ENCODE results near the gene LPP.

The LPP gene

DNA sequence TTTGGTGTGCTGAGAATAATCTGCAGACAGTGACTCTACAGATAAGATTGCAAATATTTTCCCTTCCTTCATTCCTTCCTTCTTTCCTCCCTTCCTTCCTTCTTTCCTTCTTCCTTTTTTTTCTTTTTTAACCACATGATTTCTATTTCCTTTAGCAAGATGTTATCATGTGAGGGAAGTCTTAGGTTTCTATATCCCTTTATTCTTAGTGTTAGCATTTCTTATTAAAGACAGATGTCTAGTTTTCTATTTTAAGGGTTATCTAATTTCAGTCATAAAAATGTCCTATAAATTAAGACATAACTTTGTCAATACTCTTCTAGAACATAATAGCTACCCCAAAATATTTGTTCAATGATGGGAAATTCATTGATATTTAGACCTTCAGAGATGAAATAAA, 470.9 kb downstream of the LPP start:
- Histone ChIP-seq H3K36me3 (replicated peaks) (no peaks in the 10 kb centered on the region), H3K4me3 (ENCODE audit: low read depth, low read length) (no peak overlapping the region), H3K27me3 (replicated peaks) (no peaks in the 10 kb centered on the region), H3K27ac (no peak overlapping the region)
- in situ Hi-C loops (cut with HindIII; ENCODE audit: low pct_ligation_motif_present, low sequenced_read_pairs): no loop called here
- TF ChIP-seq, protein P1, sequence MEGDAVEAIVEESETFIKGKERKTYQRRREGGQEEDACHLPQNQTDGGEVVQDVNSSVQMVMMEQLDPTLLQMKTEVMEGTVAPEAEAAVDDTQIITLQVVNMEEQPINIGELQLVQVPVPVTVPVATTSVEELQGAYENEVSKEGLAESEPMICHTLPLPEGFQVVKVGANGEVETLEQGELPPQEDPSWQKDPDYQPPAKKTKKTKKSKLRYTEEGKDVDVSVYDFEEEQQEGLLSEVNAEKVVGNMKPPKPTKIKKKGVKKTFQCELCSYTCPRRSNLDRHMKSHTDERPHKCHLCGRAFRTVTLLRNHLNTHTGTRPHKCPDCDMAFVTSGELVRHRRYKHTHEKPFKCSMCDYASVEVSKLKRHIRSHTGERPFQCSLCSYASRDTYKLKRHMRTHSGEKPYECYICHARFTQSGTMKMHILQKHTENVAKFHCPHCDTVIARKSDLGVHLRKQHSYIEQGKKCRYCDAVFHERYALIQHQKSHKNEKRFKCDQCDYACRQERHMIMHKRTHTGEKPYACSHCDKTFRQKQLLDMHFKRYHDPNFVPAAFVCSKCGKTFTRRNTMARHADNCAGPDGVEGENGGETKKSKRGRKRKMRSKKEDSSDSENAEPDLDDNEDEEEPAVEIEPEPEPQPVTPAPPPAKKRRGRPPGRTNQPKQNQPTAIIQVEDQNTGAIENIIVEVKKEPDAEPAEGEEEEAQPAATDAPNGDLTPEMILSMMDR (IDR thresholded peaks at IDR 0.05; ENCODE audit: low read depth, low read length, missing control alignments): no peak
- no peak for DNase-seq

GRCh38 chr3:188627652-188628051, 473.7 kb downstream of the LPP start:
- in situ Hi-C loops (cut with HindIII; ENCODE audit: low pct_ligation_motif_present, low sequenced_read_pairs): no loop called here
- no peaks in the 10 kb centered on the region for H3K27me3 ChIP-seq (replicated peaks)
- no peak overlapping the region for H3K4me3 ChIP-seq (ENCODE audit: low read depth, low read length)
- no peaks in the 10 kb centered on the region for H3K36me3 ChIP-seq (replicated peaks)
- H3K27ac ChIP-seq: peak overlapping the region; percentile 59
- TF ChIP-seq, protein P1 (IDR thresholded peaks at IDR 0.05; ENCODE audit: low read depth, low read length, missing control alignments): no peak
- DNase-seq: peak; percentile 55

DNA sequence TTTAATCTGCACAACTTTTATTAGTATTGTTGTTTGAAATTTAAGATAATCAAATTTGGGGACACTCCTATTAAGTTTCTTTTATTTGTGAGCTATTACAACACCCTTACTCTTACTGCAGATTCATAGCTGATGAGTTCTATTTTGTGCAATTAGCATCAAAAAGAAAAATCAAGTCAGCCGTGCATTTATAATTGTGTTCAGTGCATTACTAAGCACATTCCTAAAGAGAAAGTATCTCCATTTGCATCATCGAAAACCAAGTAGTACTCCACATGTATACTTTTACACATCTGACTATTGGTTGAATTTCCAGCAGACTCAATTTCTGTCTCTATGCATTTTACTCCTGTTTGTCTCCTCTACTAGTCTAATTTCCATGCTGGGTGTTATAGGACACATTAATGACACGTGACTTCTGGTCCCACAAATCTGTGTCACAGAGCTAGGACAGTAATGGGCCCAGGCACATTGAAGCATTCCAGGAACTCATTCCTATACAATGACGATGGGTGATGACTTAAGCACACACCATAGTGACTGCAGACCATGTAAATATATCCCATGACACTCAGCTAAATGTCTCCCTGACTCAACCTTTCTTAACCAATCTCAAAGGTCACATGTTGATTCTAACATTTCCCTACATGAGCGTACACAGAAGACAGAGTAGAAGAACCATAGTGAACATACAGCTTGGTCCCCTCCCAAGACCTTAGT, 477.5 kb downstream of the LPP start:
- H3K27ac ChIP-seq: peak overlapping the region; percentile 80
- in situ Hi-C loops (cut with HindIII; ENCODE audit: low pct_ligation_motif_present, low sequenced_read_pairs): no loop called here

GRCh38 chr3:188633206-188633605, 479.2 kb downstream of the LPP start:
- in situ Hi-C loops (cut with HindIII; ENCODE audit: low pct_ligation_motif_present, low sequenced_read_pairs): no loop called here
- H3K27ac ChIP-seq: peak overlapping the region; percentile 80
- no peak for DNase-seq
- H3K27me3 ChIP-seq (replicated peaks): no peaks in the 10 kb centered on the region
- TF ChIP-seq, protein P1 (IDR thresholded peaks at IDR 0.05; ENCODE audit: low read depth, low read length, missing control alignments): no peak
- H3K36me3 ChIP-seq (replicated peaks): no peaks in the 10 kb centered on the region
- H3K4me3 ChIP-seq (ENCODE audit: low read depth, low read length): no peak overlapping the region

More for the DNA sequence above, 477.5 kb downstream of the LPP start:
- TF ChIP-seq, protein P1 (IDR thresholded peaks at IDR 0.05; ENCODE audit: low read depth, low read length, missing control alignments): no peak
- Histone ChIP-seq H3K36me3 (replicated peaks) (no peaks in the 10 kb centered on the region), H3K4me3 (ENCODE audit: low read depth, low read length) (no peak overlapping the region), H3K27me3 (replicated peaks) (no peaks in the 10 kb centered on the region)
- peak; percentile 86 for DNase-seq

GRCh38 chr3:188634285-188634684, 480.3 kb downstream of the LPP start:
- H3K27ac ChIP-seq: no peak overlapping the region
- TF ChIP-seq, protein P1 (IDR thresholded peaks at IDR 0.05; ENCODE audit: low read depth, low read length, missing control alignments): no peak

More at GRCh38 chr3:188634285-188634684, 480.3 kb downstream of the LPP start:
- DNase-seq: no peak
- Histone ChIP-seq H3K4me3 (ENCODE audit: low read depth, low read length) (no peak overlapping the region), H3K36me3 (replicated peaks) (no peaks in the 10 kb centered on the region), H3K27me3 (replicated peaks) (no peaks in the 10 kb centered on the region)
- in situ Hi-C loops (cut with HindIII; ENCODE audit: low pct_ligation_motif_present, low sequenced_read_pairs): no loop called here
